Endodermal cell (in vitro differentiated cells): Measurements from ENCODE around the gene KRTAP10-11. TPM values are rescaled to one million over a fixed set of nuclear protein-coding genes. Genes with fewer than 3 reads are reported as not detected.
"Not testable (repeated sequence)": the region's sequence is repeated elsewhere in the genome, so short reads cannot be mapped to it uniquely, and the experiment has no call there.

Experiments used
- DNase-seq: peaks from one replicate; pipeline ENCODE4 v3.0.0-alpha.2; 2017
- H3K27ac ChIP-seq: 2 replicates; pipeline ENCODE4 v1.5.1; 2013; ENCODE audit warnings: mild to moderate bottlenecking, low read depth, low read length, moderate library complexity
- H3K27me3 ChIP-seq: 2 replicates; pipeline ENCODE4 v1.6.1; 2013; ENCODE audit warnings: mild to moderate bottlenecking, low read length, moderate library complexity; ENCODE audit not compliant: insufficient read depth, control insufficient read depth, poor library complexity, severe bottlenecking
- H3K36me3 ChIP-seq: 2 replicates; pipeline ENCODE4 v1.7.0; 2013; ENCODE audit warnings: mild to moderate bottlenecking, low read length, moderate library complexity; ENCODE audit not compliant: control insufficient read depth, insufficient read depth
- H3K4me1 ChIP-seq: one replicate; pipeline ENCODE4 v1.7.0; 2013; ENCODE audit warnings: low read length; ENCODE audit not compliant: control insufficient read depth, insufficient read depth
- H3K4me3 ChIP-seq: 2 replicates; pipeline ENCODE4 v1.5.1; 2013; ENCODE audit warnings: mild to moderate bottlenecking, low read length, moderate library complexity
- H3K9ac ChIP-seq: 2 replicates; pipeline ENCODE4 v1.6.1; 2013; ENCODE audit warnings: mild to moderate bottlenecking, low read length, moderate library complexity; ENCODE audit not compliant: poor library complexity, severe bottlenecking; ENCODE audit errors: extremely low read depth
- H3K9me3 ChIP-seq: 2 replicates; pipeline ENCODE4 v1.6.1; 2013; ENCODE audit warnings: mild to moderate bottlenecking, low read length, moderate library complexity; ENCODE audit not compliant: control insufficient read depth
- H3K27ac Mint-ChIP-seq: 2 replicates; pipeline ENCODE4 v1.8.0; 2020; ENCODE audit warnings: mixed read lengths
- H3K27me3 Mint-ChIP-seq: 2 replicates; pipeline ENCODE4 v1.8.0; 2021; ENCODE audit warnings: mild to moderate bottlenecking, mixed read lengths; ENCODE audit not compliant: insufficient read depth
- H3K36me3 Mint-ChIP-seq: 2 replicates; pipeline ENCODE4 v1.8.0; 2020; ENCODE audit warnings: low read depth, mixed read lengths
- H3K4me1 Mint-ChIP-seq: 2 replicates; pipeline ENCODE4 v1.8.0; 2020; ENCODE audit warnings: mixed read lengths
- H3K4me3 Mint-ChIP-seq: 2 replicates; pipeline ENCODE4 v1.8.0; 2020; ENCODE audit warnings: mild to moderate bottlenecking, moderate library complexity, mixed read lengths
- H3K9me3 Mint-ChIP-seq: 2 replicates; pipeline ENCODE4 v1.8.0; 2020; ENCODE audit warnings: mild to moderate bottlenecking, mixed read lengths
- WGBS, 2 experiments: methylation state at CpG; one replicate each; pipeline versions ENCODE4 v1.1.5 to v1.1.7; 2013; ENCODE audit warnings: missing lambda C conversion rate in 2 of 2, mixed read lengths in 1 of 2; ENCODE audit not compliant: insufficient coverage in 1 of 2, insufficient read length in 1 of 2; 5-methylcytosine and 5-hydroxymethylcytosine counted together
- total RNA-seq, 2 donors: library from RNA; stranded (reverse); fragmentation: NEBNext Ultra II Directional in 1 of 2; extraction: Animal tissue kit (Norgen Biotek cat#: 25700) in 1 of 2; gene quantifications; 2 replicates in 1 of 2; 3 replicates in 1 of 2; pipeline ENCODE4 v1.2.1, GENCODE V29; 2021
- TF ChIP-seq, protein P1 (sequence below): fragments of 200-600 bp; sonication (generic); conservative IDR thresholded peaks from 2 replicates; pipeline ENCODE4 v1.5.0; 2021; ENCODE audit warnings: antibody characterized with exemption, mild to moderate bottlenecking

Gene KRTAP10-11
- total RNA-seq, 2 donors from 2014 or later, result not detected

DNA sequence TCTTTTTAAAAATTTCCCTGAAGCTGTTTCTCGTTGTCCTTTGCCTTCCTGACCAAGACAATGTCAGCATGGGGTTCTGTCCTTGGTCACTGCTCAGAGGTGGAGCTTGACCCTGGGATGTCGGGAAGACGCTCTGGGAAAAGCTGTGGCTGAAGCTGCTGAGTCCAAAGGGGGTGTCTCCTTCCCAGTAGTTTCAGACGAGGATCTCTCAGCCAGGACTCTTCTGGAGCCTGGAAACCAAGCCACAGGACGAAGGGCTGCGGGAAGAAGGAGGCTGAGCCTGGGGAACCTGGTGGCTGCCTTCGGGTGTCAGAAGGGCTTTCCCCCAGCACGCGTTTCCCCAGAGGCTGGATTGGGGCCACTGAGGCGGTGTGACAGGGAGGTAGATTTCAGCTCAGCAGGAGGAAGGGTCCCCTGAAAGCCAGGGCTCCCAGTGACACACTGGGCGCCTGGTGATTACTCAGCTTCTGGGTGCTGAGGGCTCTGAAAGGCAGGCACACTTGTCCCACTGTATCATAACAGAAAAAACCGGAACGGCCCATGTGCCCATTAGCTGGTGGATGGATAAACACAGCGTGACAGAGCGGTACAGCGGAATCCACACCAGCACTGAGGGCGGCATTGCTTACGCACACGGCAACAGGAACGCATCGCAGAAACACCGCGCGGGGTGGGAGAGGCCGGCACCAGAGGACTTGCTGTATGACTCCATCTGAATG, 40.8 kb downstream of the KRTAP10-11 start:
- Histone ChIP-seq H3K9ac (peak overlapping the region; percentile 15), H3K4me3 (peak overlapping the region; percentile 52), H3K9me3 (no peaks in the 10 kb centered on the region), H3K27me3 (no peaks in the 10 kb centered on the region), H3K36me3 (no peaks in the 10 kb centered on the region), H3K4me1 (peaks cover 12% of the 10 kb centered on the region), H3K27ac (peak overlapping the region; percentile 66)
- Mint-ChIP-seq H3K4me3 (peak overlapping the region; percentile 33), H3K9me3 (no peaks in the 10 kb centered on the region), H3K4me1 (peaks cover 41% of the 10 kb centered on the region), H3K27me3 (peaks cover 25% of the 10 kb centered on the region), H3K36me3 (no peaks in the 10 kb centered on the region), H3K27ac (peak overlapping the region; percentile 88)
- TF ChIP-seq, protein P1, sequence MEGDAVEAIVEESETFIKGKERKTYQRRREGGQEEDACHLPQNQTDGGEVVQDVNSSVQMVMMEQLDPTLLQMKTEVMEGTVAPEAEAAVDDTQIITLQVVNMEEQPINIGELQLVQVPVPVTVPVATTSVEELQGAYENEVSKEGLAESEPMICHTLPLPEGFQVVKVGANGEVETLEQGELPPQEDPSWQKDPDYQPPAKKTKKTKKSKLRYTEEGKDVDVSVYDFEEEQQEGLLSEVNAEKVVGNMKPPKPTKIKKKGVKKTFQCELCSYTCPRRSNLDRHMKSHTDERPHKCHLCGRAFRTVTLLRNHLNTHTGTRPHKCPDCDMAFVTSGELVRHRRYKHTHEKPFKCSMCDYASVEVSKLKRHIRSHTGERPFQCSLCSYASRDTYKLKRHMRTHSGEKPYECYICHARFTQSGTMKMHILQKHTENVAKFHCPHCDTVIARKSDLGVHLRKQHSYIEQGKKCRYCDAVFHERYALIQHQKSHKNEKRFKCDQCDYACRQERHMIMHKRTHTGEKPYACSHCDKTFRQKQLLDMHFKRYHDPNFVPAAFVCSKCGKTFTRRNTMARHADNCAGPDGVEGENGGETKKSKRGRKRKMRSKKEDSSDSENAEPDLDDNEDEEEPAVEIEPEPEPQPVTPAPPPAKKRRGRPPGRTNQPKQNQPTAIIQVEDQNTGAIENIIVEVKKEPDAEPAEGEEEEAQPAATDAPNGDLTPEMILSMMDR, result no peak
- DNase-seq, result peak; percentile 70
- 75 to 76% methylated on average over 22 to 25 of the region's 25 CpGs for WGBS, 2 experiments

DNA sequence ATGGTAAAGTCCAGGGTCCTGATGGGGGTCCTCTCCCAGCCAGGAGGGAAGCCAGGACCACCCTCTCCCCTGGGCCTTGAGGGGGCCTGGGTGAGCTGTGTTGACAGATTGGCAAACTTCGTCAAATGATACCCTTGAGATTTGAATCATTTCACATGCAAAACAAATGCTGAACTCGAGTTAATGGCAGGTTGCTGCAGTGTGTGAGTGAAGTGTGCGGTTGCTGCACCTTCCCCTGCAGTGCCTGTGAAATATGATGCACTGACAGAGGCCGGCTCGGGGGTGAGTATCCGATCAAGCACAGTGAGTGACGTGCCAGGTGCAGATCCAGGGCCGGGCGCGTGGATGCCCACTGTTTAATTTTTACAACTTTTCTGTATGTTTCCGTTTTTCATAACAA, 41.5 kb downstream of the KRTAP10-11 start:
- Histone ChIP-seq H3K27ac (no peak overlapping the region), H3K4me3 (no peak overlapping the region), H3K9ac (no peak overlapping the region), H3K9me3 (peaks cover 5% of the 10 kb centered on the region), H3K27me3 (no peaks in the 10 kb centered on the region), H3K4me1 (peaks cover 12% of the 10 kb centered on the region), H3K36me3 (no peaks in the 10 kb centered on the region)
- peak overlapping the region; percentile 54 for H3K27ac Mint-ChIP-seq
- H3K4me1 Mint-ChIP-seq, result peaks cover 41% of the 10 kb centered on the region
- no peak overlapping the region for H3K4me3 Mint-ChIP-seq
- H3K27me3 Mint-ChIP-seq, result peaks cover 25% of the 10 kb centered on the region
- peaks cover 5% of the 10 kb centered on the region for H3K9me3 Mint-ChIP-seq
- no peak for DNase-seq
- H3K36me3 Mint-ChIP-seq, result no peaks in the 10 kb centered on the region
- 81 to 92% methylated on average over 8 to 11 of the region's 11 CpGs for WGBS, 2 experiments
- TF ChIP-seq, protein P1, result no peak

DNA sequence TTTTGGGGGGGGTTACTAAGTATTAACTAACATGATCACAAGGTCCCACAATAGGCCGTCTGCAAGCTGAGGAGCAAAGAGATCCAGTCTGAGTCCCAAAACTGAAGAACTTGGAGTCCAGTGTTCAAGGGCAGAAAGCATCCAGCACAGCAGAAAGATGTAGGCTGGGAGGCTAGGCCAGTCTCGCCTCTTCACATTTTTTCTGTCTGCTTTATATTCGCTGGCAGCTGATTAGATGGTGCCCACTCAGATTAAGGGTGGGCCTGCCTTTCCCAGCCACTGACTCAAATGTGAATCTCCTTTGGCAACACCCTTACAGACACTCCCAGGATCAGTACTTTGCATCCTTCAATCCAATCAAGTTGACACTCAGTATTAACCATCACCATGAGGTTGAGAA, 43.5 kb downstream of the KRTAP10-11 start:
- H3K4me3 Mint-ChIP-seq, H3K9ac ChIP-seq, H3K27ac ChIP-seq, H3K36me3 ChIP-seq, H3K36me3 Mint-ChIP-seq, H3K27me3 ChIP-seq, H3K27ac Mint-ChIP-seq, H3K4me3 ChIP-seq, DNase-seq: not testable (repeated sequence)
- peaks cover 21% of the 10 kb centered on the region for H3K9me3 ChIP-seq
- peaks cover 13% of the 10 kb centered on the region for H3K27me3 Mint-ChIP-seq
- peaks cover 17% of the 10 kb centered on the region for H3K9me3 Mint-ChIP-seq
- peaks cover 41% of the 10 kb centered on the region for H3K4me1 Mint-ChIP-seq
- peaks cover 12% of the 10 kb centered on the region for H3K4me1 ChIP-seq
- 87 to 94% methylated on average over 3 of the region's 3 CpGs for WGBS, 2 experiments
